ENCODE measurements around the gene USP48. TPM values are rescaled to one million over a fixed set of nuclear protein-coding genes. Genes with fewer than 3 reads are reported as not detected.

The USP48 gene
- total and polyA plus RNA-seq, 5 experiments from 2014 or later = 25.8 to 95.5 (median 30.0) TPM

GRCh38 chr1:21752186-21752585, 30.8 kb downstream of the USP48 start:
- POLR2A ChIA-PET = interaction anchor here (0.7 kb wide), 1 partner anchor 155 kb away, joined by 3 read pairs; no protein-coding TSS in a partner anchor
- H3K9me3 Mint-ChIP-seq = no peaks in the 10 kb centered on the region
- H3K27me3 Mint-ChIP-seq = no peaks in the 10 kb centered on the region
- peaks cover 0 to 85% (median 16%) of the 10 kb centered on the region in 3 donors for H3K36me3 Mint-ChIP-seq
- peaks cover 0 to 3% (median 0%) of the 10 kb centered on the region in 4 donors for H3K4me1 Mint-ChIP-seq
- ATAC-seq (no peak), DNase-seq (no peak)
- no peak overlapping the region for H3K4me3 Mint-ChIP-seq
- no peak overlapping the region for H3K27ac Mint-ChIP-seq

DNA sequence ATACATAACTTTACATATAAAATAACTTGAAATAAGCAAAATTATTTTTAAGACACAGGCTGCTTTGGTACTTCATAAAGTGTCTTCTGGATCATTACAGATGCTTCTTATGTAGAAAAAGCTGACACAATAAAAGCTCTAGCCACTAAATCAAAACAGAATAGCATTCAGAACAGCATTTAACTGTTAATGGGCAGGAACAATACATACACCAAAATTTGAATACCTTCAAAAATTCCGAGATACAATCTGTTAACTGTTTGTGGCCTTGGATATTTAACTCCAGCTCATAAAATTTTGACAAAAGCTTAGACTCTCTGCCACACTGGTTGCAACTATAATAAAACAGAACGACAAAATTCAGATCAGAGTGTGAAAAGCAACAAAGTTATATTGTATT, 31.7 kb downstream of the USP48 start:
- no peak overlapping the region for H3K27ac Mint-ChIP-seq
- H3K27me3 Mint-ChIP-seq = no peaks in the 10 kb centered on the region
- DNase-seq = no peak
- ATAC-seq = no peak
- peaks cover 0 to 3% (median 0%) of the 10 kb centered on the region in 4 donors for H3K4me1 Mint-ChIP-seq
- H3K4me3 Mint-ChIP-seq = no peak overlapping the region
- POLR2A ChIA-PET = no interaction called here
- peaks cover 0 to 88% (median 16%) of the 10 kb centered on the region in 3 donors for H3K36me3 Mint-ChIP-seq
- H3K9me3 Mint-ChIP-seq = no peaks in the 10 kb centered on the region

DNA sequence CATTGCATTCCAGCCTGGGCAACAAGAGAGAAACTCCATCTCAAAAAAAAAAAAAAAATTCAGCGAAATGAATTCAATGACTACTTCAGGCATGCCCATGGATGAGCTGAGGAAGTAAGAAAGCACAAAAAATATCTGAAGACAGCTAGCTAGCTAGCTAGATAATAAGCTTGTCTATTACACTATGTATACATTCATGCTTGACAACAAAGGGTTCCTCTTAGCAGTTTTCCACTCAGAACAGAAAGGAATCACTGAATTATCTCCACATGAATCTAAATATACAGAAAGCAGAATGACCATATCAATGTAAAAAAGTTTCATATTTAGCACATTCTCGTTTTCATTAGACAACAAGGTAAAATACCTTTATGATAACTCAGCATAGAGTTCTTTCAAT, 32.1 kb downstream of the USP48 start:
- Mint-ChIP-seq H3K4me1 (peaks cover 0 to 3% (median 0%) of the 10 kb centered on the region in 4 donors), H3K4me3 (no peak overlapping the region), H3K27me3 (no peaks in the 10 kb centered on the region), H3K36me3 (peaks cover 0 to 88% (median 16%) of the 10 kb centered on the region in 3 donors), H3K9me3 (no peaks in the 10 kb centered on the region), H3K27ac (peak overlapping the region in 1 of 10 donors; percentile 62)
- DNase-seq = no peak
- POLR2A ChIA-PET = no interaction called here
- no peak for ATAC-seq

- POLR2A ChIA-PET = no interaction called here
- H3K36me3 Mint-ChIP-seq = peaks cover 0 to 83% (median 10%) of the 10 kb centered on the region in 3 donors
- H3K9me3 Mint-ChIP-seq = no peaks in the 10 kb centered on the region
- H3K27ac Mint-ChIP-seq = peak overlapping the region in 6 of 10 donors; percentile 3 to 83 (median 36)
- no peak for ATAC-seq
- no peaks in the 10 kb centered on the region for H3K27me3 Mint-ChIP-seq
- no peak for DNase-seq
- no peak overlapping the region for H3K4me3 Mint-ChIP-seq
- peaks cover 0 to 3% (median 0%) of the 10 kb centered on the region in 4 donors for H3K4me1 Mint-ChIP-seq
These were observed 33.0 kb downstream of the USP48 start for GRCh38 chr1:21749859-21750468.

DNA sequence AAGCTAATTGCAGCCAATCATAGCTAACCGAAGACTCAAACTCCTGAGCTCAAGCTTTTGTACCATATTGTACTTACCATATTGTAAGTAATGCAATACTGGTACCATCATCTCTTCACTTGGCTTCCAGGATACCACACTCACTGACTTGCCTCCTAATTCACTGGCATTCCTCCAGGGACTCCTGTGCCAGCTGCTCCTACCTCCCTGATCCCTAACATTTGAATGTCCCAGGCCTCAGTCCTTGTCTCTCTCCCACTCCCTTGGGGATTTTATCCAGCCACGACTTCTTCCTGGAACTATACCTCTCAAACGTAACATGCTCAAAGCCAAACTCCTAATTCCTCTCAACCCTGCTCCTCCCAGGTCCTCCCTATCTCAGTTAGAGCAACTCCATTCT, 33.8 kb downstream of the USP48 start:
- POLR2A ChIA-PET = interaction anchor here (0.6 kb wide), 1 partner anchor 10 kb away, joined by 8 read pairs; no protein-coding TSS in a partner anchor
- no peaks in the 10 kb centered on the region for H3K27me3 Mint-ChIP-seq
- H3K27ac Mint-ChIP-seq = peak overlapping the region in 6 of 10 donors; percentile 1 to 47 (median 28)
- no peaks in the 10 kb centered on the region for H3K9me3 Mint-ChIP-seq
- DNase-seq (no peak), ATAC-seq (no peak)
- peaks cover 0 to 78% (median 9%) of the 10 kb centered on the region in 3 donors for H3K36me3 Mint-ChIP-seq
- H3K4me3 Mint-ChIP-seq = no peak overlapping the region
- H3K4me1 Mint-ChIP-seq = peaks cover 0 to 5% (median 2%) of the 10 kb centered on the region in 4 donors

GRCh38 chr1:21743476-21743875, 39.5 kb downstream of the USP48 start:
- peak in 4 of 10 donors; percentile 2 to 51 (median 42) for DNase-seq
- peaks cover 12 to 31% (median 19%) of the 10 kb centered on the region in 4 donors for H3K4me1 Mint-ChIP-seq
- ATAC-seq = peak; percentile 68 to 75
- no peaks in the 10 kb centered on the region for H3K27me3 Mint-ChIP-seq
- H3K9me3 Mint-ChIP-seq = no peaks in the 10 kb centered on the region
- POLR2A ChIA-PET = interaction anchor here (1.5 kb wide), 1 partner anchor 39 kb away, joined by 4 read pairs; the partner anchor contains the start of gene USP48
- peaks cover 0 to 58% (median 0%) of the 10 kb centered on the region in 3 donors for H3K36me3 Mint-ChIP-seq
- peak overlapping the region in 7 of 10 donors; percentile 5 to 87 (median 44) for H3K27ac Mint-ChIP-seq
- peak overlapping the region in 8 of 10 donors; percentile 11 to 71 (median 38) for H3K4me3 Mint-ChIP-seq

- POLR2A ChIA-PET = interaction anchor here (1.5 kb wide), 1 partner anchor 40 kb away, joined by 4 read pairs; the partner anchor contains the start of gene USP48
- DNase-seq = no peak
- H3K4me3 Mint-ChIP-seq = peak overlapping the region in 1 of 10 donors; percentile 44
- peaks cover 0 to 52% (median 0%) of the 10 kb centered on the region in 3 donors for H3K36me3 Mint-ChIP-seq
- no peaks in the 10 kb centered on the region for H3K9me3 Mint-ChIP-seq
- ATAC-seq = peak in 1 of 2 donors; percentile 23
- H3K27ac Mint-ChIP-seq = peak overlapping the region in 1 of 10 donors; percentile 73
- no peaks in the 10 kb centered on the region for H3K27me3 Mint-ChIP-seq
- peaks cover 12 to 31% (median 19%) of the 10 kb centered on the region in 4 donors for H3K4me1 Mint-ChIP-seq
These were observed 40.4 kb downstream of the USP48 start for GRCh38 chr1:21742578-21742977.

GRCh38 chr1:21741206-21741605, 41.7 kb downstream of the USP48 start:
- H3K27ac Mint-ChIP-seq = peak overlapping the region in 1 of 10 donors; percentile 13
- peaks cover 0 to 48% (median 0%) of the 10 kb centered on the region in 3 donors for H3K36me3 Mint-ChIP-seq
- H3K27me3 Mint-ChIP-seq = no peaks in the 10 kb centered on the region
- POLR2A ChIA-PET = no interaction called here
- H3K9me3 Mint-ChIP-seq = no peaks in the 10 kb centered on the region
- no peak overlapping the region for H3K4me3 Mint-ChIP-seq
- ATAC-seq (no peak), DNase-seq (no peak)
- H3K4me1 Mint-ChIP-seq = peaks cover 12 to 31% (median 19%) of the 10 kb centered on the region in 4 donors

DNA sequence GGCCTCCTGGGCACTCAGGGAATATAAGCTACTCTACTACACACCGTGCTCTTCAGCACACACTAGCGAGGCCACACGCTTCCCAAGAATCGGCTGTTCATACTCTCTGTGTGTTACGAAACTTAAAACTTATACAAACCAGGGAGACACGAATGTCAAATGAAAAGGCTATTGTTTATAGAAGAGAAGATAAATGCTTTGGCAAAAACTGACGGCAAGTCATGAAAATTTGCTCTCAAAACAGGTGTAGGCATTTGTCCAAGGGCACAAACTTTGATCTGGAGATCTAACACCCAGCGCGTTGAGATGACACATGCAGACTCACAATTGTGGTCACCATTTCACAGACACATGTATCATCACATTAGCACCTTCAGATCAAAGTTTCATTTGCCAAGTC, 46.1 kb downstream of the USP48 start:
- no peak overlapping the region for H3K27ac Mint-ChIP-seq
- ATAC-seq = no peak
- no peaks in the 10 kb centered on the region for H3K27me3 Mint-ChIP-seq
- no peak for DNase-seq
- peaks cover 0 to 11% (median 7%) of the 10 kb centered on the region in 4 donors for H3K4me1 Mint-ChIP-seq
- H3K4me3 Mint-ChIP-seq = no peak overlapping the region
- POLR2A ChIA-PET = no interaction called here
- peaks cover 0 to 69% (median 8%) of the 10 kb centered on the region in 3 donors for H3K36me3 Mint-ChIP-seq
- no peaks in the 10 kb centered on the region for H3K9me3 Mint-ChIP-seq

GRCh38 chr1:21736011-21736410, 46.9 kb downstream of the USP48 start:
- DNase-seq = no peak
- H3K36me3 Mint-ChIP-seq = peaks cover 0 to 71% (median 11%) of the 10 kb centered on the region in 3 donors
- POLR2A ChIA-PET = no interaction called here
- H3K27me3 Mint-ChIP-seq = no peaks in the 10 kb centered on the region
- no peak overlapping the region for H3K27ac Mint-ChIP-seq
- H3K4me3 Mint-ChIP-seq = no peak overlapping the region
- H3K4me1 Mint-ChIP-seq = peaks cover 0 to 11% (median 7%) of the 10 kb centered on the region in 4 donors
- ATAC-seq = no peak
- no peaks in the 10 kb centered on the region for H3K9me3 Mint-ChIP-seq

- Mint-ChIP-seq H3K36me3 (peaks cover 0 to 65% (median 11%) of the 10 kb centered on the region in 3 donors), H3K4me1 (no peaks in the 10 kb centered on the region), H3K27ac (no peak overlapping the region), H3K9me3 (no peaks in the 10 kb centered on the region), H3K4me3 (no peak overlapping the region), H3K27me3 (no peaks in the 10 kb centered on the region)
- no peak for DNase-seq
- no peak for ATAC-seq
- POLR2A ChIA-PET = no interaction called here
These were observed 48.4 kb downstream of the USP48 start for GRCh38 chr1:21734526-21734925.

DNA sequence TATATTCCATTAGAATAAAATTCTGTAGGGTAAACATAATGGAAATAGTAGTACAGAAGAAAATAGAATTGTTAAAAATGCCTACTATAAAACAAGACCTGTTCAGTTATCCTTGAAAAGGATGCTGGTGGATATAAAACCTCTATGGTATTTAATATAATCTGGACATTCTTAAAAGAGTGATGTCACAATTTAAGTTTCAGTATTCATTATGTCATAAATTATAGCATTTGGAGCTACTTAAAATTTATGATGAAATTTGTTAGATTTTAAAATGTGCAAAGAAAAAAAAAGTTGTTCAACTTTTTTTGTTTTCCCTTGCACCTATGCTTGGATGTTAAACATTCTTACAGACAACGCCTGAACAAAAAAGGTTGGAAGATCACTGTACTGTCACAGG, 50.3 kb downstream of the USP48 start:
- Mint-ChIP-seq H3K27ac (peak overlapping the region in 1 of 10 donors; percentile 90), H3K9me3 (no peaks in the 10 kb centered on the region), H3K4me3 (no peak overlapping the region), H3K4me1 (peaks cover 0 to 4% (median 0%) of the 10 kb centered on the region in 4 donors), H3K36me3 (peaks cover 0 to 72% (median 14%) of the 10 kb centered on the region in 3 donors), H3K27me3 (no peaks in the 10 kb centered on the region)
- no peak for DNase-seq
- no peak for ATAC-seq
- POLR2A ChIA-PET = no interaction called here

DNA sequence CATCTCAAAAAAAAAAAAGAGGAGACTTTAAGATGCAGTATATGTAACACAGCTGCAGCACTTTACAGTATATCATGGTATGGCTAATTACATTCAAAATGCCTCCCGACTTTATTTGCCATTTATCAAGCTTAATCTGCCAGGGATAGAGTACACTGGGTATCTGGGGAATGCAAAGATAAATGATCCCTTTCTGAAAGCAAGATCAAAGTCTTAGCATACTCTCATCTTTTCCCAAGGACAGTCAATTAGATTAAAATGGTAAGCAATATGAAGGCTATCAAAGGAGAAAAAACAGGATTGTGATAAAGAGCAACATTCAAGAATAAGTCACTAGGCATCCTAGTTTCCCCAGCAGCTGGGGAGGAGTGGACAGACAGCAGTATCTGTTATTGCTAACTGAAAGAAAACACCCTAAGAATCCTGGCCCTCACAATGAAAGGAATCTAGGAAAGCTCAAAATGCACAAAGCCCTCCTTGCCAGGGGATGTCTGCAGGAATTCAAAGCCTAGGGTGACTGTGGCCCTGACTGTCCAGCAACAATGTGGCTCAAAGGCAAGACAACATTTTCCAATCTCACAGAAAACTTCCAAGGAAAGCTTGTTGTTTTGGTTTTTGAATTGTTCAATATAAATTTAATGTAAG, 57.1 kb downstream of the USP48 start:
- ATAC-seq = no peak
- DNase-seq = no peak
- Mint-ChIP-seq H3K36me3 (peaks cover 3 to 86% (median 19%) of the 10 kb centered on the region in 3 donors), H3K9me3 (no peaks in the 10 kb centered on the region), H3K27me3 (no peaks in the 10 kb centered on the region), H3K4me3 (no peak overlapping the region), H3K27ac (peak overlapping the region in 1 of 10 donors; percentile 66), H3K4me1 (peaks cover 0 to 4% (median 2%) of the 10 kb centered on the region in 4 donors)
- POLR2A ChIA-PET = no interaction called here

All from naive thymus-derived CD8-positive, alpha-beta T cell (primary cell).